Left lung (tissue), 10 donors: Measurements from ENCODE around the gene DIP2C. TPM values are rescaled to one million over a fixed set of nuclear protein-coding genes. Genes with fewer than 3 reads are reported as not detected.

Experiments
- ATAC-seq: fragments of 200-7000 bp; cut with Tn5 transposase; one replicate; pipeline ENCODE4 v1.9.1; 2020; ENCODE audit warnings: moderate library complexity
- DNase-seq, 4 donors: peaks; one replicate each; pipeline ENCODE4 v3.0.0-alpha.2; 2013 to 2020
- H3K27ac ChIP-seq, 2 donors: fragments of 200-600 bp; sonication (generic) in 1 of 2; one replicate each; pipeline versions ENCODE4 v1.5.0 to v1.8.0; 2020 to 2021
- H3K27me3 ChIP-seq, 2 donors: fragments of 200-600 bp; sonication (generic) in 1 of 2; one replicate each; pipeline versions ENCODE4 v1.5.0 to v1.8.0; 2020 to 2021
- H3K36me3 ChIP-seq, 2 donors: fragments of 200-600 bp; sonication (generic) in 1 of 2; one replicate each; pipeline versions ENCODE4 v1.5.0 to v1.8.0; 2020 to 2021
- H3K4me1 ChIP-seq, 2 donors: fragments of 200-600 bp; one replicate each; pipeline ENCODE4 v1.8.0; 2021
- H3K4me3 ChIP-seq, 2 donors: fragments of 200-600 bp; sonication (generic) in 1 of 2; one replicate each; pipeline versions ENCODE4 v1.5.0 to v1.8.0; 2020 to 2021; ENCODE audit warnings: mild to moderate bottlenecking in 1 of 2
- H3K9me3 ChIP-seq, 2 donors: fragments of 200-600 bp; sonication (generic) in 1 of 2; one replicate each; pipeline versions ENCODE4 v1.5.0 to v1.8.0; 2020 to 2021
- intact Hi-C, 2 donors: fragments of 100-400 bp; cut with DNase I; formaldehyde crosslinking; loops; one replicate each; pipeline versions ENCODE4 v1.11.2 to v1.14.2; 2022
- polyA plus RNA-seq, 6 donors: library from polyadenylated mRNA; unstranded; fragments of 120-200 nt; gene quantifications; one replicate each; pipeline ENCODE4 v1.2.1, GENCODE V29; 2013; ENCODE audit not compliant: insufficient read length in 6 of 6
- total RNA-seq, 2 donors: library from RNA; stranded (reverse); fragmentation: NEBNext Ultra II Directional; extraction: Animal tissue kit (Norgen Biotek cat#: 25700); gene quantifications; one replicate each; pipeline ENCODE4 v1.2.1, GENCODE V29; 2021
- TF ChIP-seq, protein P1 (sequence below), 2 donors: fragments of 200-600 bp; sonication (generic) in 1 of 2; IDR thresholded peaks; one replicate each; pipeline versions ENCODE4 v1.5.0 to v1.8.0; 2021; ENCODE audit warnings: antibody characterized with exemption in 2 of 2
- donor health status: DM: no; HTN: yes; CAD: no.
- donor health status: DM: no; HTN: no; CAD: no.

The DIP2C gene
- total and polyA plus RNA-seq, 8 donors = 10.5 to 22.5 (median 19.5) TPM

DNA sequence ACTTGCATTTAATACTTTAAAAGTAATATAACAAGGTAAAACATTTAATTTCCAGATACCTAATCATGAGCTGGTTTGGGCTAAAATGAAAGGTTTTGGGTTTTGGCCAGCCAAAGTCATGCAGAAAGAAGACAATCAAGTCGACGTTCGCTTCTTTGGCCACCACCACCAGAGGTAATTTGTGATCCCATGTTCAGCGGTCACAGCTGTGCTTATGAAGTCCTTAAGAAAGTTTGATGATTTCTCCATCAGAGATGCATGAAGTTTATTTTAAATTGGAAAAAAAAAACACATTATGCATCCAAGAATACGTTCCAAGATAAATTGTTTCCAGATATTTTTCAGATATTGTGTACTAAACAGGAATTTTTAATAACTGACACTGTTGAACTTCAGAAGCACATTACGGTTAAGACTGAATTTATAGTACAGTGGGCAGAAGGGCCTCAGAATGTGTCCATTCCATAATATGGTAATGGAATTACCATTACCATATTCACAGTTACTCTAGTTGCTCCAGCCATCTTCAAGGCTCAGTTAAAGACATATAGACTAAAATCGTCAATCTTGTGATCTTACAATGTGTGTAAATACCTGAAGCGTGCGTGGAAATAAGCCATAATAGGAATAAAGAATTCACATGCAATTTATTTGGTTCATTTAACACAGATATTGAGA lies 447.4 kb downstream of the DIP2C start:
- intact Hi-C loops = no loop called here
- peaks cover 0 to 65% of the 10 kb centered on the region in 2 donors for H3K36me3 ChIP-seq
- H3K9me3 ChIP-seq = no peaks in the 10 kb centered on the region
- H3K27me3 ChIP-seq = no peaks in the 10 kb centered on the region
- H3K4me3 ChIP-seq = no peak overlapping the region
- TF ChIP-seq, protein P1, sequence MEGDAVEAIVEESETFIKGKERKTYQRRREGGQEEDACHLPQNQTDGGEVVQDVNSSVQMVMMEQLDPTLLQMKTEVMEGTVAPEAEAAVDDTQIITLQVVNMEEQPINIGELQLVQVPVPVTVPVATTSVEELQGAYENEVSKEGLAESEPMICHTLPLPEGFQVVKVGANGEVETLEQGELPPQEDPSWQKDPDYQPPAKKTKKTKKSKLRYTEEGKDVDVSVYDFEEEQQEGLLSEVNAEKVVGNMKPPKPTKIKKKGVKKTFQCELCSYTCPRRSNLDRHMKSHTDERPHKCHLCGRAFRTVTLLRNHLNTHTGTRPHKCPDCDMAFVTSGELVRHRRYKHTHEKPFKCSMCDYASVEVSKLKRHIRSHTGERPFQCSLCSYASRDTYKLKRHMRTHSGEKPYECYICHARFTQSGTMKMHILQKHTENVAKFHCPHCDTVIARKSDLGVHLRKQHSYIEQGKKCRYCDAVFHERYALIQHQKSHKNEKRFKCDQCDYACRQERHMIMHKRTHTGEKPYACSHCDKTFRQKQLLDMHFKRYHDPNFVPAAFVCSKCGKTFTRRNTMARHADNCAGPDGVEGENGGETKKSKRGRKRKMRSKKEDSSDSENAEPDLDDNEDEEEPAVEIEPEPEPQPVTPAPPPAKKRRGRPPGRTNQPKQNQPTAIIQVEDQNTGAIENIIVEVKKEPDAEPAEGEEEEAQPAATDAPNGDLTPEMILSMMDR (IDR thresholded peaks at IDR 0.05) = no peak
- no peak for DNase-seq
- H3K4me1 ChIP-seq = no peaks in the 10 kb centered on the region
- H3K27ac ChIP-seq = no peak overlapping the region
- ATAC-seq = no peak

DNA sequence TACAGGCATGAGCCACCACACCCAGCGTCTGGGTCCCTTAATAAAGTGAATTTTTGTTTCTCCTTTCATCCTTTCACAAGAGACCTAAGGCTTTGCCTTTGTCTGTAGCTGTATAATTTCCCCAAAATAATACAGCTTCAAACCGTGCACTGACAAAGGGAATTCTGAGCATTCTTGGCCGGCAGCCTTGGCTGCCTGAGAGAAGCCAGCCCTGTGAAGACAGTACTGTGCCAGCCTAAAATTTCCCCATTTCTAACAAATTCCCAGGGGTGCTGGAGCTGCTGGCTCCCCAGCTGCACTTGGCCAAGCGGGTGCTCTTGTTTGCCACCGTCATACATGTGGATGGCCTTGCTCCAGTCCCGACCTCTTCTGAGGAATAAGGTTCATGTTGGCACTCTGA lies 448.0 kb downstream of the DIP2C start:
- Histone ChIP-seq H3K9me3 (no peaks in the 10 kb centered on the region), H3K4me1 (no peaks in the 10 kb centered on the region), H3K27ac (no peak overlapping the region), H3K27me3 (no peaks in the 10 kb centered on the region), H3K4me3 (no peak overlapping the region), H3K36me3 (peaks cover 0 to 58% of the 10 kb centered on the region in 2 donors)
- TF ChIP-seq, protein P1 (IDR thresholded peaks at IDR 0.05) = no peak
- DNase-seq (no peak), ATAC-seq (no peak)
- intact Hi-C loops = no loop called here

DNA sequence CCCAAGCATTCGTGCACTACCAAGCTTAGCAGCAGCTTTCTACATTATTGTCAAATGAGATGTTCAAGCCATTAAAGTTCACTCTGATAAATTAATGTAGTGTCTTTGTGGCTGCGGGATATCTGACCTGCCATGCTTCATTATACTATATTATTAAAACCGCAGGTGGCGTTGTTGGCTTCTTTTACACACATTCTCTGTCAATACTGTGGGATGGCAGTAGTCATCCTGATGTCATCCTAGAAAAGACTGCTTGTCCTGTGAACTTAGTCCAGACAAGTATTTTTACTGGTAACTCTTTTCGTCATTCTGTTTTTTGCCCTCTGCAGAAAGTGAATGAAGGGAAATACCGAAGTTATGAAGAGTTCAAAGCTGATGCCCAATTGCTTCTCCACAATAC lies 450.4 kb downstream of the DIP2C start:
- H3K27me3 ChIP-seq = no peaks in the 10 kb centered on the region
- no peak for ATAC-seq
- intact Hi-C loops = no loop called here
- H3K9me3 ChIP-seq = no peaks in the 10 kb centered on the region
- no peak overlapping the region for H3K27ac ChIP-seq
- TF ChIP-seq, protein P1 (IDR thresholded peaks at IDR 0.05) = no peak
- no peak for DNase-seq
- H3K36me3 ChIP-seq = peaks cover 0 to 50% of the 10 kb centered on the region in 2 donors
- peaks cover 0 to 8% of the 10 kb centered on the region in 2 donors for H3K4me1 ChIP-seq
- no peak overlapping the region for H3K4me3 ChIP-seq

DNA sequence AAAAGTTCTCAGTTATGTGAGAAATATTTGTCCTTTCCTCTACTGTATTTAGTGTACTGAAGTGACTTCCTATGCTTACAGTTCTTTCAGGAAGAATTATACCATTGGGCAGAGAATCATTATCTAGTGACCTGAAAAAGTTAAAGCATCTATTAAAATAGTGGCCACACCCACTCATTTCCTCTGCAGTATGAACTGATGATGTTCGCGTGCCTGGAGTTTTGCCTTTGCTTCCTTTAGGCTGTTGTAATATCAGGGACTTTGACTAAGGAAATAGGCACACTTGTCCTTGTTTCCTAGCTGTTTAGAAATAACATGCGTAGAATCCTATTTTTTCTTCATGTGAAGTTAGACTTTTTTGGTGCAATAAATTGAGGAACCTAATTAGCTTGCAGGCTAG lies 453.6 kb downstream of the DIP2C start:
- no peaks in the 10 kb centered on the region for H3K27me3 ChIP-seq
- intact Hi-C loops = no loop called here
- peaks cover 0 to 32% of the 10 kb centered on the region in 2 donors for H3K36me3 ChIP-seq
- H3K9me3 ChIP-seq = no peaks in the 10 kb centered on the region
- peaks cover 0 to 8% of the 10 kb centered on the region in 2 donors for H3K4me1 ChIP-seq
- H3K4me3 ChIP-seq = no peak overlapping the region
- ATAC-seq = no peak
- H3K27ac ChIP-seq = no peak overlapping the region
- TF ChIP-seq, protein P1 (IDR thresholded peaks at IDR 0.05) = no peak
- no peak for DNase-seq

DNA sequence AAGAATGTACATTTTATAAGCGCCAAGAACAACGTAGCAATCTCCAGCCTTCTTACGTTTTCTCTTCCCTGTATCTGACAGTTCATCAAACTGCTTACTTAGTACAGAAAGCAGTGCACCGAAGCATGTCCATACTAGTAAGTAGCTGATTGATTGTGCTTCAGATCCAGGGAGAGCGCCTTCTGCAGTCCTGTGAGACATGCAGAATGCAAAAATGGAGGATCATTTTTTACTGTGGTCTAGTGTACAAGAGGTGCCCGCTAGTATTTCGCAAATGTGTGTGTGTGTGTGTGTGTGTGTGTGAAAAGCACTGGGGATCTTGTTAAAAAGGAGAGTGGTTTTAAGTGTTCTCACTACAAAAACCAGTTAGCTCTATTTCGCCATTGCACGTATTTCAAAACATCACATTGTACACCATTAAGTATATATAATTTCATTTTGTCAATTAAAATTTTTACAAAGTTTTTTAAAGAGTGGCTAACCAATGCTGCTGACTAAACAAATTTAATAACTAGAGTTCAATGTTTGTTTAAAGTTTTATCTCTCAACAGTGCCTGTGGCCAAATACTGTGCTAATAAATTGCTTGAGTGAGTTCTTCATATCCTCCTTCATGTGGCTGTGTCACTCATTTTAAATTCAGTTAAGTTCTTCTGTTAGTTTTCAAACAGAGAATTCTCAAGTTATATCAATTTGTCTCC lies 454.6 kb downstream of the DIP2C start:
- no peak overlapping the region for H3K27ac ChIP-seq
- no peaks in the 10 kb centered on the region for H3K9me3 ChIP-seq
- H3K4me1 ChIP-seq = peaks cover 0 to 8% of the 10 kb centered on the region in 2 donors
- H3K27me3 ChIP-seq = no peaks in the 10 kb centered on the region
- intact Hi-C loops = no loop called here
- DNase-seq (peak in 1 of 4 donors; percentile 19), ATAC-seq (peak; percentile 21)
- H3K36me3 ChIP-seq = peaks cover 0 to 21% of the 10 kb centered on the region in 2 donors
- TF ChIP-seq, protein P1 (IDR thresholded peaks at IDR 0.05) = no peak
- no peak overlapping the region for H3K4me3 ChIP-seq
